IMR-90 (cell line): ENCODE measurements around the gene ALDH5A1. TPM values are rescaled to one million over a fixed set of nuclear protein-coding genes. Genes with fewer than 3 reads are reported as not detected.

Experiments used
- ATAC-seq: fragments of 200-7000 bp; cut with Tn5 transposase; 2 replicates; pipeline ENCODE4 v1.9.1; 2020; ENCODE audit warnings: low read depth, mild to moderate bottlenecking, moderate library complexity
- BruUV-seq: library from RNA; stranded (reverse); fragments of 400-500 nt; replicated peaks from 2 replicates; lab custom pipeline; 2021; lab: Mats Ljungman, UMichigan
- CTCF ChIA-PET: fragments of 300-600 bp; formaldehyde crosslinking; extraction: SDS; loops from one replicate; lab custom pipeline; 2021; ENCODE audit warnings: antibody characterized with exemption; lab: Yijun Ruan, JAX
- POLR2A ChIA-PET: fragments of 300-600 bp; sonication (Branson Sonifier 250); formaldehyde crosslinking; loops from one replicate; lab custom pipeline; 2022; ENCODE audit warnings: antibody characterized with exemption; ENCODE audit not compliant: unreplicated experiment; lab: Charles Lee
- DNase-seq: peaks from one replicate; pipeline ENCODE4 v3.0.0; 2013
- H2AFZ ChIP-seq: replicated peaks from 2 replicates; pipeline ENCODE3; 2013; ENCODE audit warnings: low read length, mild to moderate bottlenecking; ENCODE audit not compliant: poor library complexity
- H2AK5ac ChIP-seq: 2 replicates; pipeline ENCODE4 v1.6.1; 2013; ENCODE audit warnings: low read depth, low read length, inconsistent platforms
- H2AK9ac ChIP-seq: replicated peaks from 2 replicates; pipeline ENCODE3; 2013; ENCODE audit warnings: mild to moderate bottlenecking, low read depth, low read length, moderate library complexity; ENCODE audit not compliant: poor library complexity
- H2BK120ac ChIP-seq: 2 replicates; pipeline ENCODE4 v1.6.1; 2013; ENCODE audit warnings: low read depth, low read length, inconsistent platforms
- H2BK15ac ChIP-seq: 3 replicates; pipeline ENCODE4 v1.6.1; 2013; ENCODE audit warnings: low read depth, low read length, inconsistent platforms
- H2BK20ac ChIP-seq: 2 replicates; pipeline ENCODE4 v1.6.1; 2013; ENCODE audit warnings: low read depth, mild to moderate bottlenecking, inconsistent platforms, low read length, moderate library complexity
- H2BK5ac ChIP-seq: 2 replicates; pipeline ENCODE4 v1.6.1; 2013; ENCODE audit warnings: mild to moderate bottlenecking, low read depth, low read length, inconsistent platforms; ENCODE audit not compliant: poor library complexity, severe bottlenecking
- H3K14ac ChIP-seq: replicated peaks from 2 replicates; pipeline ENCODE4 v1.6.1; 2013; ENCODE audit warnings: low read depth, low read length, inconsistent platforms
- H3K18ac ChIP-seq: 2 replicates; pipeline ENCODE4 v1.6.1; 2013; ENCODE audit warnings: low read depth, low read length, control low read depth
- H3K23ac ChIP-seq: 2 replicates; pipeline ENCODE4 v1.6.1; 2013; ENCODE audit warnings: low read depth, low read length, inconsistent platforms
- H3K27ac ChIP-seq: 2 replicates; pipeline ENCODE4 v1.5.1; 2013; ENCODE audit warnings: mild to moderate bottlenecking, control low read depth, low read length; ENCODE audit not compliant: insufficient read depth
- H3K27me3 ChIP-seq: 2 replicates; pipeline ENCODE4 v1.6.1; 2013; ENCODE audit warnings: low read length; ENCODE audit not compliant: control insufficient read depth, insufficient read depth
- H3K36me3 ChIP-seq: 2 replicates; pipeline ENCODE4 v1.6.1; 2013; ENCODE audit warnings: low read length, mixed read lengths; ENCODE audit not compliant: control insufficient read depth, insufficient read depth
- H3K4ac ChIP-seq: 2 replicates; pipeline ENCODE4 v1.6.1; 2013; ENCODE audit warnings: low read depth, low read length, inconsistent platforms
- H3K4me1 ChIP-seq: 2 replicates; pipeline ENCODE4 v1.6.1; 2013; ENCODE audit warnings: low read length, mixed read lengths; ENCODE audit not compliant: control insufficient read depth, insufficient read depth
- H3K4me2 ChIP-seq: 2 replicates; pipeline ENCODE4 v1.6.1; 2013; ENCODE audit warnings: low read depth, mild to moderate bottlenecking, control low read depth, low read length, moderate library complexity
- H3K4me3 ChIP-seq: 2 replicates; pipeline ENCODE4 v1.5.1; 2013; ENCODE audit warnings: low read depth, mild to moderate bottlenecking, control low read depth, low read length, moderate library complexity; ENCODE audit not compliant: insufficient read depth
- H3K56ac ChIP-seq: 2 replicates; pipeline ENCODE4 v1.6.1; 2013; ENCODE audit warnings: low read length, inconsistent platforms; ENCODE audit not compliant: insufficient read depth; ENCODE audit errors: extremely low read depth
- H3K79me1 ChIP-seq, 2 experiments: 2 replicates each; pipeline ENCODE4 v1.6.1; 2013; ENCODE audit warnings: low read length in 2 of 2, inconsistent platforms in 1 of 2, low read depth in 1 of 2
- H3K9ac ChIP-seq: 2 replicates; pipeline ENCODE4 v1.6.1; 2013; ENCODE audit warnings: low read depth, low read length, control low read depth
- H3K9me1 ChIP-seq: 2 replicates; pipeline ENCODE4 v1.6.1; 2013; ENCODE audit warnings: low read length, inconsistent platforms; ENCODE audit not compliant: insufficient read depth
- H3K9me3 ChIP-seq: 2 replicates; pipeline ENCODE4 v1.6.1; 2013; ENCODE audit warnings: low read length; ENCODE audit not compliant: control insufficient read depth, insufficient read depth
- H4K20me1 ChIP-seq: 2 replicates; pipeline ENCODE4 v1.6.1; 2013; ENCODE audit warnings: low read length, inconsistent platforms; ENCODE audit not compliant: insufficient read depth
- H4K5ac ChIP-seq: 2 replicates; pipeline ENCODE4 v1.6.1; 2013; ENCODE audit warnings: mild to moderate bottlenecking, low read depth, low read length, control low read depth
- H4K8ac ChIP-seq, 2 experiments: 2 replicates each; pipeline ENCODE4 v1.6.1; 2013; ENCODE audit warnings: low read depth in 2 of 2, low read length in 2 of 2, control low read depth in 1 of 2, inconsistent platforms in 1 of 2
- H4K91ac ChIP-seq: 2 replicates; pipeline ENCODE4 v1.6.1; 2013; ENCODE audit warnings: low read depth, low read length, inconsistent platforms; ENCODE audit not compliant: insufficient read depth
- BHLHE40 ChIP-seq: fragments of 150-350 bp; IDR thresholded peaks from 2 replicates; pipeline ENCODE4 v1.6.1; 2016; ENCODE audit warnings: mild to moderate bottlenecking, low read depth, low read length
- CEBPB ChIP-seq: IDR thresholded peaks from 2 replicates; pipeline ENCODE4 v1.6.1; 2012; ENCODE audit warnings: low read depth, low read length, improper control_type of control experiment
- CHD1 ChIP-seq: IDR thresholded peaks from 2 replicates; pipeline ENCODE4 v1.6.1; 2012; ENCODE audit warnings: low read depth, low read length, improper control_type of control experiment
- ELK1 ChIP-seq: fragments of 150-350 bp; IDR thresholded peaks from 2 replicates; pipeline ENCODE4 v1.6.1; 2016; ENCODE audit warnings: low read depth, mild to moderate bottlenecking, low read length, moderate library complexity, borderline replicate concordance
- FOS ChIP-seq: fragments of 150-350 bp; IDR thresholded peaks from 2 replicates; pipeline ENCODE4 v1.6.1; 2016; ENCODE audit warnings: low read depth, low read length
- MAZ ChIP-seq: IDR thresholded peaks from 2 replicates; pipeline ENCODE4 v1.6.1; 2012; ENCODE audit warnings: low read depth, mild to moderate bottlenecking, low read length, improper control_type of control experiment, moderate library complexity, borderline replicate concordance
- MXI1 ChIP-seq: IDR thresholded peaks from 2 replicates; pipeline ENCODE4 v1.6.1; 2012; ENCODE audit warnings: low read depth, mild to moderate bottlenecking, low read length, moderate library complexity, borderline replicate concordance
- RAD21 ChIP-seq: IDR thresholded peaks from 2 replicates; pipeline ENCODE4 v1.6.1; 2012; ENCODE audit warnings: low read length, improper control_type of control experiment
- RCOR1 ChIP-seq: IDR thresholded peaks from 2 replicates; pipeline ENCODE4 v1.6.1; 2012; ENCODE audit warnings: mild to moderate bottlenecking, low read length, improper control_type of control experiment; ENCODE audit not compliant: insufficient replicate concordance
- RFX5 ChIP-seq: IDR thresholded peaks from 2 replicates; pipeline ENCODE4 v1.8.0; 2012; ENCODE audit warnings: low read depth, mild to moderate bottlenecking, low read length, moderate library complexity
- SMC3 ChIP-seq: fragments of 150-350 bp; IDR thresholded peaks from 2 replicates; pipeline ENCODE4 v1.6.1; 2016; ENCODE audit warnings: low read depth, mild to moderate bottlenecking, antibody characterized with exemption, low read length, moderate library complexity
- WGBS, 2 experiments: methylation state at CpG; one replicate each; pipeline versions ENCODE4 v1.1.5 to v1.1.7; 2013; ENCODE audit warnings: missing lambda C conversion rate in 2 of 2; ENCODE audit not compliant: insufficient read length in 1 of 2; ENCODE audit errors: extremely low coverage in 2 of 2; 5-methylcytosine and 5-hydroxymethylcytosine counted together
- dilution Hi-C: fragments of 300-500 bp; cut with HindIII; formaldehyde crosslinking; loops from one replicate; pipeline ENCODE4 v1.14.3; 2018; ENCODE audit warnings: low sequenced_read_pairs; ENCODE audit not compliant: unreplicated experiment
- in situ Hi-C: fragments of 300-500 bp; cut with MboI; formaldehyde crosslinking; loops from 3 replicates; pipeline ENCODE4 v1.14.3; 2019; ENCODE audit warnings: low sequenced_read_pairs, inconsistent platforms, mixed read lengths
- intact Hi-C: fragments of 100-400 bp; cut with micrococcal nuclease; formaldehyde crosslinking; loops from 2 replicates; pipeline ENCODE4 v1.10.0; 2022
- polyA plus RNA-seq, 3 experiments: library from polyadenylated mRNA; depleted of rRNA; stranded (reverse); fragments of >200 nt; gene quantifications; 2 replicates each; pipeline ENCODE4 v1.2.3, GENCODE V29; 2012; ENCODE audit warnings: low replicate concordance in 1 of 3
- total RNA-seq: library from RNA; depleted of rRNA; stranded (reverse); fragments of >200 nt; gene quantifications from 2 replicates; pipeline ENCODE4 v1.2.3, GENCODE V29; 2012
- TF ChIP-seq, protein P1 (sequence below): fragments of 150-350 bp; IDR thresholded peaks from 2 replicates; pipeline ENCODE4 v1.6.1; 2017; ENCODE audit warnings: mild to moderate bottlenecking, antibody characterized with exemption, low read length, low read depth

ALDH5A1 gene
- total and polyA plus RNA-seq, 2 of the 4 experiments (the other 2 are of a cell fraction): 0.36 to 0.48 TPM

GRCh38 chr6:24534329-24534728, 39.6 kb downstream of the ALDH5A1 start:
- in situ Hi-C loops: no loop called here
- no peak overlapping the region for H2BK15ac ChIP-seq
- no peak overlapping the region for H3K56ac ChIP-seq
- intact Hi-C loops: no loop called here
- dilution Hi-C loops: no loop called here
- H3K4ac ChIP-seq: no peak overlapping the region
- no peak for TF ChIP-seq ELK1
- no peak for TF ChIP-seq BHLHE40
- TF ChIP-seq FOS: no peak
- TF ChIP-seq, protein P1, sequence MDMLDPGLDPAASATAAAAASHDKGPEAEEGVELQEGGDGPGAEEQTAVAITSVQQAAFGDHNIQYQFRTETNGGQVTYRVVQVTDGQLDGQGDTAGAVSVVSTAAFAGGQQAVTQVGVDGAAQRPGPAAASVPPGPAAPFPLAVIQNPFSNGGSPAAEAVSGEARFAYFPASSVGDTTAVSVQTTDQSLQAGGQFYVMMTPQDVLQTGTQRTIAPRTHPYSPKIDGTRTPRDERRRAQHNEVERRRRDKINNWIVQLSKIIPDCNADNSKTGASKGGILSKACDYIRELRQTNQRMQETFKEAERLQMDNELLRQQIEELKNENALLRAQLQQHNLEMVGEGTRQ: no peak
- TF ChIP-seq SMC3: no peak
- no peak for TF ChIP-seq CEBPB
- no peak for TF ChIP-seq RAD21
- TF ChIP-seq RCOR1: no peak
- no peak for TF ChIP-seq MXI1
- no peak for TF ChIP-seq CHD1
- no peak for TF ChIP-seq MAZ
- TF ChIP-seq RFX5: no peak
- H3K4me2 ChIP-seq: no peak overlapping the region
- H2AK9ac ChIP-seq: no peak overlapping the region
- no peak for ATAC-seq
- no peak overlapping the region for H3K4me3 ChIP-seq
- no peaks in the 10 kb centered on the region for H3K36me3 ChIP-seq
- no peak overlapping the region for H2BK5ac ChIP-seq
- H2AK5ac ChIP-seq: no peak overlapping the region
- H4K5ac ChIP-seq: no peak overlapping the region
- no peak overlapping the region for H3K27ac ChIP-seq
- no peaks in the 10 kb centered on the region for H3K9me1 ChIP-seq
- H3K4me1 ChIP-seq: no peaks in the 10 kb centered on the region
- no peak overlapping the region for H3K23ac ChIP-seq
- no TSS peak for BruUV-seq
- no peaks in the 10 kb centered on the region for H4K20me1 ChIP-seq
- ChIA-PET POLR2A (no interaction called here), CTCF (interaction anchor here (0.5 to 0.6 kb wide), 2 partner anchors 33 to 654 kb away, joined by 3 read pairs; no protein-coding TSS in a partner anchor)
- H3K14ac ChIP-seq: no peak overlapping the region
- no peaks in the 10 kb centered on the region for H3K79me1 ChIP-seq
- no peak overlapping the region for H2BK20ac ChIP-seq
- H4K91ac ChIP-seq: no peak overlapping the region
- no peaks in the 10 kb centered on the region for H3K9me3 ChIP-seq
- DNase-seq: no peak
- H2AFZ ChIP-seq: no peak overlapping the region
- no CpG with 5 or more reads among the region's 5 CpGs for WGBS, 2 experiments
- no peak overlapping the region for H2BK120ac ChIP-seq
- H3K27me3 ChIP-seq: 0 out of 2 replicates have a peak, but pooled peaks cover 1% of the 10 kb centered on the region
- no peak overlapping the region for H3K9ac ChIP-seq
- no peak overlapping the region for H3K18ac ChIP-seq
- no peak overlapping the region for H4K8ac ChIP-seq
